Activated CD4-positive, alpha-beta T cell treated with anti-CD3 and anti-CD28 coated beads, Interleukin-2, Interleukin-4, amounts not matched to agents 100 ng/mL and 50 ng/mL, durations not matched to agents 16 hours and 8 hours (primary cell): ENCODE results near the gene KLHL5.

Source experiments
- DNase-seq: peaks from one replicate; pipeline ENCODE4 v3.0.0-alpha.2; 2020; ENCODE audit warnings: low spot score

KLHL5 gene

DNA sequence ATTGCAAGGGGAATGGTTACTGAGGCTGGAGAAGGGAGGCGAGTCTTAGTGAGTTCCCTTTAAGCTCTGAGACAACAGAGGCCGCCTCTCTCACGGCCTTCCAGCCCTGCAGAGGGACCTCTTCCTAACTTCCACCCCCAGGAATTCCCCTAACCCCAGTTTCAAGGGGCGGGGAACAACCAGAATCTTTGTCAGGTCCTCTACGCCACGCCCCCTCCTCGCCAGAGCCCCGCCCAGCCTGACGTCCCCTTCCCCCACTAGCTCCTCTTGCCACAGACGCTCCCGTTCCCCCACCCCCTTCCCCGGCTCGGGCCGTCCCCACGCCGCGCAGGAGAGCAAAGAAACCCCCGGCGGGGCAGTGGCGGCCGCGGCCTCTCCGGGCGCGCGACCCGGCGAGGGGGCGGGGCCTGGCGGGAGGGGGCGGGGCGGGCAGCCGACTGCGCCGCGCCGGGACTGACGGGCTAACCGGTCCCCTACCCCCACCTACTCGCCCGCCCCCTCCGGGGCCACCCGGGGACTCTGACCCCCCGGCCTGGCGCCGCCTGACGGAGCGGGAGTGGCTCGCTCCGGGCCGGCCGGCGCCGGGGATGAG lies 17.6 kb upstream of the KLHL5 start:
- peak; percentile 97 for DNase-seq

DNA sequence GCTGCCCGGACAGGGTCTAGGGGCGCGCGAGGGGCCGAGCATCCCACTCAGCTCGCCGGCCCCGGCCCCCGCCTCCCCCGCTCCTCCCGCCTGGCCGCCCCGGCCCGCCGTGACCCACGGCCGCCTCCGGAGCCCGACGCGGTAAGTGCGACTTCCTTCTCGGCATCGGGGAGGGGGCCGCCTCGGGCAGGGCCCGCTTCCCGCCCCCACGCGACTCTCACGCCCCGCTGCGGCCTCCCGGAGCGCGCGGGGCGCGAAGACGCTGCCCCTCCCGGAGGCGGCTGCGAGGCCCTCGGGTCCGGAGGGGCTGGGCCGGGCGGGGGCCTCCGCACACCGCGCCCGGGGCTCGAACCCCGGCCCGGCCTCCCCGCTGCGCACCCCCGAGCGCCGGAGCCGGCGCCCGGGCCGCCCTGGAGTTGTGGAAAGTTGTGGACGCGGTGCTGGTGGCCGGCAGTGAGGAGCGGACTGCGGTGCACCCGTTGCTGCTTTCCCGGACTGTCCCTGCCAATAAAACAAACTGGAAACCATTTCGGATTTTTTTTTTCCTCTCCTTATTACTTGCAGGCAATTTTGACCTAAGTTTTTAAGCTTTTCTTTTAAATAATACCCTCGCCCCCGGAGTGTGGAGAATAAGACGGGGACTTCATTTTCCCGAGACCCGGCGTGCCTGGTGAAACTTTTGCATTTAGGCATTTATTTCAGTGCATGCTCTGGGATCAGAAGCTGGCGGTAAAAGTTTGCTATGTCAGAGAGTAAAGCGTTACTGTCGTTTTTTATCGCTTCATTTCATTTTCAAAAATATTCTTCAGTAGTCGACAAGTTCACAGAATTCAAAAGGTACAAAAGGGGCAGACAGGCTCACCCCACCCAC lies 16.8 kb upstream of the KLHL5 start:
- DNase-seq: no peak

- peak; percentile 43 for DNase-seq
Measured at GRCh38 chr4:39045827-39046221, 16.2 kb upstream of the KLHL5 start.

DNA sequence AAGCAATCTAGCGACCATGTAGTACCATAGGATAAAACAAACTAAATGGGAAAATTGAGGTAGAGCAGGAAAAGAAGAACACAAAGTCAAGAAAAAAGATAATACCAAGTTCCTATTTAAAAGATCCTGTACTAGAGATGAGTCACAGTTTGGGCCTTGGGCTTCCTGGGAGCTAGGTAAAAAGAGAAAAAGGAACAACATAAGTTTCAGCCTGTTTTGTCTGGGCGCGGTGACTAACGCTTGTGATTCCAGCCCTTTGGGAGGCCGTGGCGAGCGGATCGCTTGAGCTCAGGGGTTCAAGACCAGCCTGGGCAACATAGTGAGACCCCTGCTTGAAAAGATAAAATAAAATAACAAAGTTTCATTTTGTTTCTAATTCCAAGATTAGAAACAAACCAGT lies 15.8 kb upstream of the KLHL5 start:
- no peak for DNase-seq

DNA sequence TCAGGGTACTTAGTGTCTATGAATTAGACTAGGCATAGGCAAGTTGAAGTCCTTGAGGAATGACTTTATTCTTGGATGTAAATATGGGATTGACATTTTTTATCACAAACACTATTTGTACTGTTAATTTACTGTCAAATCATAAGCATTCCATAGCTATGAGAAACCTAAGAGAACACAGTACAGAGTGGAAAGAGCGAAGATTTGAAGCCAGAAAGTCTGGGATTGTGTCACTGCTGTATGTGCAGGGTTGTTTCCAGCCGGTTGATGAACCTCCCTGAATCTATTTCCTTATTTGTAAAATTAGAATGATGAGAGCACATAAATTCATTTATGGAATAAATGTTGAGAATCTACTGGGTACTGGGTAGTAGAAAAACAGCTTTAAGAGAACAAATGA lies 14.4 kb upstream of the KLHL5 start:
- DNase-seq: no peak

- peak; percentile 44 for DNase-seq
Measured at GRCh38 chr4:39048311-39048710, 13.7 kb upstream of the KLHL5 start.

GRCh38 chr4:39050590-39050989 lies 11.4 kb upstream of the KLHL5 start:
- no peak for DNase-seq

DNA sequence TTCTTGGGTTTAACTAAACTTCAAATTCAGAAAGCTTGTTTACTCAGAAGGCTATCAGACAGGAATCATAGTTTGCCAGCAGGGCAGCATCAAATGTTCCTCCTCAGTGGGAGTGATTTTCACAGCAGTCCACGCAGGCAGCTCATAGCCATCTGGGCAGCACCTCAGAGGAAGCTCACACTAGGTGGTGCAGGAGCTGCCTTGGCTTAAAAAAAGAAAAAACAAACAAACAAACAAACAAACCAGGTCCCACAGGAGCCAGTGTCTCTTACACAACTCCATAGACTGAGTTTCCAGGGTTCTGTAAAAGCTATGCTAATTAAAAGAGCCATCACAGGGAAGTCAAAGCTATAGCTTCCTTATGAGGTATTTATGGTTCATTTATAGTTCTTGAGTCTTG lies 10.5 kb upstream of the KLHL5 start:
- no peak for DNase-seq

DNA sequence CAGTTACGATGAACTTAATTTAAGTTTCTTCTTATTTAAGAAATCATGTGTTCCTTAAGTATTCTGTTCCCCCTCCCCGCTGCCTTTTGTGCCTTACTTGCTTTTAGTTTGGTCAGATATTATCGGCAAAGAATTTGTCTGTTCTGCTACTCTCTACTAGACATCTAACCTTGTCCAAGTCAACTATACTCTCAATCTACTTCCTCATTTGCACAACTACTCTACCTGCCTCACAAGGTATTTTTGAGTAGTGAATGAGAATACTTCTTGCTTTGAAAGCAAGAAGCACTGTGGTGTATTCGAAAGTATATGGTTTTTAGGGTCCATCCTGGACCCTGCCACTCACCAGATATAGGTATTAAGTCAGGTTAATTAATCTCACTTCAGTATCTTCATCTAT lies 8.0 kb upstream of the KLHL5 start:
- no peak for DNase-seq

- no peak for DNase-seq
Measured at GRCh38 chr4:39054497-39054896, 7.5 kb upstream of the KLHL5 start.

DNA sequence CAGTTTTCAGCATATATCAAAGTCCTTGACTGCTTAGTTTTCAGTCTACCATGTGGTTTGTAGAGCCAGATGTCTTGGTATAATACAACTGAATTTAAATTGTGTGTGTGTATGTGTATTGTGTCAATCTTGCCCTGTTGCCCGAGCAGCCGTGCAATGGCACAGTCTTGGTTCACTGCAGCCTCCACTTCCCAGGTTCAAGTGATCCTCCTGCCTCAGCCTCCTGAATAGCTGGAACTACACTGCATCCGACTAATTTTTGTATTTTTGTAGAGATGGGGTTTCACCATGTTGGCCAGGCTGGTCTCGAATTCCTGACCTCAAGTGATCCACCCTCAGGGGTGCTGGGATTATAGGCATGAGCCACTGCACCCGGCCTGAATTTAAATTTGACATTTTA lies 6.0 kb upstream of the KLHL5 start:
- DNase-seq: no peak

- DNase-seq: no peak
Measured at GRCh38 chr4:39061457-39061856, 575 bp upstream of the KLHL5 start.

- no peak for DNase-seq
Measured at GRCh38 chr4:39062770-39063097, 702 bp downstream of the KLHL5 start.

- DNase-seq: no peak
Measured at GRCh38 chr4:39063430-39063829, 1.4 kb downstream of the KLHL5 start.

GRCh38 chr4:39066371-39066770 lies 4.3 kb downstream of the KLHL5 start:
- DNase-seq: no peak

GRCh38 chr4:39067031-39067430 lies 5.0 kb downstream of the KLHL5 start:
- no peak for DNase-seq

DNA sequence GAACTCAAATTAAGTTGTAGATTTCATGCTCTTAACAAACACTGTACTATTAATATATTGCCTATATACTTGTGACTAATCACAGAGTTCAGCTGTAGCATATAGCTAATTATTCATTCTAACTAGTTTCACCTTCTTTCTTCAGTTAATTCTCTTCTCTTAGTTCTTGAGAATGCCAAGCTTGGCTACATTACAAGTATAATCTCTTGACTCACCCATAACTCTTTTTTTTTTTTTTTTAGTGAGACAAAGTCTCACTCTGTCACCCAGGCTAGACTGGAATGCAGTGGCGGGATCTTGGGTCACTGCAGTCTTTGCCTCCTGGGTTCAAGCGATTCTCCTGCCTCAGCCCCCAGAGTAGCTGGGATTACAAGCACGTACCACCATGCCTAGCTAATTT lies 5.4 kb downstream of the KLHL5 start:
- no peak for DNase-seq

DNA sequence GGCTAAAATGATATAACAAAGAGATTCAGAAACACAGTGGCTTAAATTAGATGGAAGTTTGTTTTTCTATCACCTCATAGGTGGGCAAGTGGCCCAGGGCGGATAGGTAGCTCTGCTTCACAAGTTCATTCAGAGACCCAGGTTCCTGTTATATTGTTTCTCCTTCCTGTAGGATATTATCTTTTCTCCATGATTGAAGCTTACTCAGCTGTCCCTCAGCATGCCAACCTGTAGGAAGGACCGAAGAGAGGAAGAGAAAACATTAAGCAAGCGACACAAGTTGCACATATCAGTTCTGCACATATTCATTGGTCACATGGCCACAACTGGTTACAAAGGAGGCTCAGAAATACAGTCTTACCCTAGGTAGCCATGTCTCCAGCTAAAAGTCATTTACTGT lies 6.9 kb downstream of the KLHL5 start:
- DNase-seq: no peak

- no peak for DNase-seq
Measured at GRCh38 chr4:39078829-39079228, 16.8 kb downstream of the KLHL5 start.

- DNase-seq: no peak
Measured at GRCh38 chr4:39083164-39083563, 21.1 kb downstream of the KLHL5 start.

GRCh38 chr4:39085891-39086290 lies 23.9 kb downstream of the KLHL5 start:
- no peak for DNase-seq

DNA sequence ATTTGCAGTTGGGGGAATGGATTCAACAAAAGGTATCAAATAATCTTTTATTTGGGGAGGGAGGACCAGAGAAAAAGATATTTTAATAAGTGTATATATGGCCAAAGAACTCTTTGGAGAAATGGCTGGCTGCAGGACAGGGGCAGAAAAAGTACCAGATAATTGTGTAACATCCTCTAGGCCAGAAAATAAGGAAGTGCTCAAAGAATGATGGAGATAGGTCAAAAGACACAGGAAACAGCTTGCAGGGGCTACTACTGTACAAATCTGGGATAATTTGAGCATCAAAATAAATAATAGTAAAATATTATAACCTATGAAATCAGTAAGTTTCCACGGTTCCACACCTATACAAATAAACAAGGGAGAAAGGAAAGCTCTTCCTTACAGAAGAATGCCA lies 34.8 kb downstream of the KLHL5 start:
- no peak for DNase-seq

DNA sequence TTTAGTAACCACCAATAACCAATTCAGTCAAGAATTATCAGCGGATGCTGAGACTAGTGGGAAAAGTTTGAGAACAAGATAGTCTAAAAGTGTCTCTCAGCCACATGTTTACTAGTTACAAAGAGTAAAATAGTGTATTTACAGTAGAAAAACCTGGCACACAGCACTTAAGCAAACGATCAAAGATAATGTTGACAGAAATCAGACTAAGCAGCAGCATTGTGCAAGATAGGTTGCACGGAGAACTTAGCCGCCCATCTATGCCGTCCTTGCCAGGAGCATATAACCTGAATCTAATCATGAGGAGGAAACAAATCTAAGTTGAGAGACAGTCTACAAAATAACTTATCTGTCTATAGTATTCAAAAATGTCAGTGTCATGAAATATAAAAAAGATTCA lies 35.3 kb downstream of the KLHL5 start:
- DNase-seq: no peak

GRCh38 chr4:39102297-39102696 lies 40.3 kb downstream of the KLHL5 start:
- no peak for DNase-seq
